Measurements from ENCODE around the gene DLGAP1. TPM values are rescaled to one million over a fixed set of nuclear protein-coding genes. Genes with fewer than 3 reads are reported as not detected.

The DLGAP1 gene
- total and polyA plus RNA-seq, 2 of the 13 experiments (the other 11 are each of a cell fraction or from before 2014, with no cell fraction given) = 0.01 TPM; not detected in 1

DNA sequence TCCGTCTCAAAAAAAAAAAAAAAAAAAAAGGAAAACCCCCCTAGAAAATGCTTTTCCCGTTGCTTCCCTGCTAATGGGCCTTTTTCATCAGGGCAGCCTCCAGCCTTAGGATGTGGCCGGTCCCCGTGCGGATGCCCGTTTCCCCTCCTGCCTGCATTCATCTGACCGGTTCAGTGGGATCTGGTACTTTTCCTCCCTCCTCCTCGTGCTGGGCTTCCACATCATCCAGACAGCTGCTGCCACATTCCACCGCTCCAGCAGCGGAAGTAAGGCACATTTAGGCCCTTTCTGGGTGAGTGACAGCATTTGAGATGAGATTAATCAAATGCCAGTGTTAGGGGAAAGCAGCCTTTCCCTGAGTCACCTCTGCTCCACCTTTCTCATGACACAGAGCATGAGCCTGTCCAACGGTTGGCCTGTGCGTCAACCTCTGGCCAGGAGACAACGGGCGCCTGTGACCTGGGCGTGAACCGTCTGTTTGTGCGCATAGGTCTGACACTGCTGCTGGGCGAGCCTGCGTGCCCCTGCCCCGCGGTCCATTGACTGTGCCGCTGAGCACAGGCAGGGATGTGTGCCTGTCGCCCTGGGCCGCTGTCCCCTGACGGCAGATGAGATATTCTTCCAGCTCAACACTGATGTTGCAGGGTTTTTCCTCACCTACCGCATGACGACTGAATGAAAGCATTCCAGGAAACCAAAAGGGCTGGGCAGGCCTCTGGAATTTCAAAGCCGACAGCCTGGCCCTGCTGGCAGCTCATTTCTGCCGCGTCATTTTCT lies 831.1 kb downstream of the DLGAP1 start (continued):
- TF ChIP-seq PHF8 (CRISPR knock-in tag; IDR thresholded peaks at IDR 0.05) = peak; percentile 57; the same call in 1 of the 2 replicates
- TF ChIP-seq, protein P1, sequence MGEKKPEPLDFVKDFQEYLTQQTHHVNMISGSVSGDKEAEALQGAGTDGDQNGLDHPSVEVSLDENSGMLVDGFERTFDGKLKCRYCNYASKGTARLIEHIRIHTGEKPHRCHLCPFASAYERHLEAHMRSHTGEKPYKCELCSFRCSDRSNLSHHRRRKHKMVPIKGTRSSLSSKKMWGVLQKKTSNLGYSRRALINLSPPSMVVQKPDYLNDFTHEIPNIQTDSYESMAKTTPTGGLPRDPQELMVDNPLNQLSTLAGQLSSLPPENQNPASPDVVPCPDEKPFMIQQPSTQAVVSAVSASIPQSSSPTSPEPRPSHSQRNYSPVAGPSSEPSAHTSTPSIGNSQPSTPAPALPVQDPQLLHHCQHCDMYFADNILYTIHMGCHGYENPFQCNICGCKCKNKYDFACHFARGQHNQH (CRISPR knock-in tag; IDR thresholded peaks at IDR 0.05) = peak; percentile 95
- peak; percentile 77 for TF ChIP-seq ZMYM2 (CRISPR knock-in tag; IDR thresholded peaks at IDR 0.05)
- TF ChIP-seq ZNF451 (CRISPR knock-in tag; IDR thresholded peaks at IDR 0.05) = no peak
- peak; percentile 47; the same call in 1 of the 2 replicates for TF ChIP-seq CCDC6 (CRISPR knock-in tag; IDR thresholded peaks at IDR 0.05)
- no peak for TF ChIP-seq KAT2B (IDR thresholded peaks at IDR 0.05; ENCODE audit: borderline replicate concordance, low read depth, low read length)
- TF ChIP-seq, protein P2, sequence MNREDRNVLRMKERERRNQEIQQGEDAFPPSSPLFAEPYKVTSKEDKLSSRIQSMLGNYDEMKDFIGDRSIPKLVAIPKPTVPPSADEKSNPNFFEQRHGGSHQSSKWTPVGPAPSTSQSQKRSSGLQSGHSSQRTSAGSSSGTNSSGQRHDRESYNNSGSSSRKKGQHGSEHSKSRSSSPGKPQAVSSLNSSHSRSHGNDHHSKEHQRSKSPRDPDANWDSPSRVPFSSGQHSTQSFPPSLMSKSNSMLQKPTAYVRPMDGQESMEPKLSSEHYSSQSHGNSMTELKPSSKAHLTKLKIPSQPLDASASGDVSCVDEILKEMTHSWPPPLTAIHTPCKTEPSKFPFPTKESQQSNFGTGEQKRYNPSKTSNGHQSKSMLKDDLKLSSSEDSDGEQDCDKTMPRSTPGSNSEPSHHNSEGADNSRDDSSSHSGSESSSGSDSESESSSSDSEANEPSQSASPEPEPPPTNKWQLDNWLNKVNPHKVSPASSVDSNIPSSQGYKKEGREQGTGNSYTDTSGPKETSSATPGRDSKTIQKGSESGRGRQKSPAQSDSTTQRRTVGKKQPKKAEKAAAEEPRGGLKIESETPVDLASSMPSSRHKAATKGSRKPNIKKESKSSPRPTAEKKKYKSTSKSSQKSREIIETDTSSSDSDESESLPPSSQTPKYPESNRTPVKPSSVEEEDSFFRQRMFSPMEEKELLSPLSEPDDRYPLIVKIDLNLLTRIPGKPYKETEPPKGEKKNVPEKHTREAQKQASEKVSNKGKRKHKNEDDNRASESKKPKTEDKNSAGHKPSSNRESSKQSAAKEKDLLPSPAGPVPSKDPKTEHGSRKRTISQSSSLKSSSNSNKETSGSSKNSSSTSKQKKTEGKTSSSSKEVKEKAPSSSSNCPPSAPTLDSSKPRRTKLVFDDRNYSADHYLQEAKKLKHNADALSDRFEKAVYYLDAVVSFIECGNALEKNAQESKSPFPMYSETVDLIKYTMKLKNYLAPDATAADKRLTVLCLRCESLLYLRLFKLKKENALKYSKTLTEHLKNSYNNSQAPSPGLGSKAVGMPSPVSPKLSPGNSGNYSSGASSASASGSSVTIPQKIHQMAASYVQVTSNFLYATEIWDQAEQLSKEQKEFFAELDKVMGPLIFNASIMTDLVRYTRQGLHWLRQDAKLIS (CRISPR knock-in tag; IDR thresholded peaks at IDR 0.05) = peak; percentile 97
- no peak for TF ChIP-seq SAFB2 (CRISPR knock-in tag; IDR thresholded peaks at IDR 0.05; ENCODE audit: borderline replicate concordance, low read depth)
- TF ChIP-seq EEA1 (CRISPR knock-in tag; IDR thresholded peaks at IDR 0.05; ENCODE audit: borderline replicate concordance) = no peak
- TF ChIP-seq SALL2 (CRISPR knock-in tag; IDR thresholded peaks at IDR 0.05) = peak; percentile 62
- peak; percentile 37; the same call in 1 of the 2 replicates for TF ChIP-seq ZNF777 (CRISPR knock-in tag; IDR thresholded peaks at IDR 0.05)
- TF ChIP-seq GATA4 (IDR thresholded peaks at IDR 0.05; ENCODE audit: borderline replicate concordance, low read depth) = no peak; the same call in 1 of the 2 replicates
- TF ChIP-seq, protein P3, sequence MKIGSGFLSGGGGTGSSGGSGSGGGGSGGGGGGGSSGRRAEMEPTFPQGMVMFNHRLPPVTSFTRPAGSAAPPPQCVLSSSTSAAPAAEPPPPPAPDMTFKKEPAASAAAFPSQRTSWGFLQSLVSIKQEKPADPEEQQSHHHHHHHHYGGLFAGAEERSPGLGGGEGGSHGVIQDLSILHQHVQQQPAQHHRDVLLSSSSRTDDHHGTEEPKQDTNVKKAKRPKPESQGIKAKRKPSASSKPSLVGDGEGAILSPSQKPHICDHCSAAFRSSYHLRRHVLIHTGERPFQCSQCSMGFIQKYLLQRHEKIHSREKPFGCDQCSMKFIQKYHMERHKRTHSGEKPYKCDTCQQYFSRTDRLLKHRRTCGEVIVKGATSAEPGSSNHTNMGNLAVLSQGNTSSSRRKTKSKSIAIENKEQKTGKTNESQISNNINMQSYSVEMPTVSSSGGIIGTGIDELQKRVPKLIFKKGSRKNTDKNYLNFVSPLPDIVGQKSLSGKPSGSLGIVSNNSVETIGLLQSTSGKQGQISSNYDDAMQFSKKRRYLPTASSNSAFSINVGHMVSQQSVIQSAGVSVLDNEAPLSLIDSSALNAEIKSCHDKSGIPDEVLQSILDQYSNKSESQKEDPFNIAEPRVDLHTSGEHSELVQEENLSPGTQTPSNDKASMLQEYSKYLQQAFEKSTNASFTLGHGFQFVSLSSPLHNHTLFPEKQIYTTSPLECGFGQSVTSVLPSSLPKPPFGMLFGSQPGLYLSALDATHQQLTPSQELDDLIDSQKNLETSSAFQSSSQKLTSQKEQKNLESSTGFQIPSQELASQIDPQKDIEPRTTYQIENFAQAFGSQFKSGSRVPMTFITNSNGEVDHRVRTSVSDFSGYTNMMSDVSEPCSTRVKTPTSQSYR (CRISPR knock-in tag; IDR thresholded peaks at IDR 0.05; ENCODE audit: borderline replicate concordance) = peak; percentile 61; the same call in 1 of the 2 replicates
- no peak for TF ChIP-seq ZNF484 (CRISPR knock-in tag; IDR thresholded peaks at IDR 0.05; ENCODE audit: borderline replicate concordance, low read depth)
- TF ChIP-seq ZBTB7B (CRISPR knock-in tag; IDR thresholded peaks at IDR 0.05) = 0 out of 2 replicates have a peak, but pooled peaks have one; percentile 61
- TF ChIP-seq SP2 (CRISPR knock-in tag; IDR thresholded peaks at IDR 0.05) = no peak
- peak; percentile 87; the same call in 1 of the 2 replicates for TF ChIP-seq NFKBIZ (CRISPR knock-in tag; IDR thresholded peaks at IDR 0.05)
- TF ChIP-seq ZNF430 (CRISPR knock-in tag; IDR thresholded peaks at IDR 0.05) = peak; percentile 75; the same call in 1 of the 2 replicates
- TF ChIP-seq REPIN1 (CRISPR knock-in tag; IDR thresholded peaks at IDR 0.05; ENCODE audit: borderline replicate concordance, low read depth) = peak; percentile 86
- no peak for TF ChIP-seq PRPF4 (IDR thresholded peaks at IDR 0.05; ENCODE audit: low read depth, low read length, poor library complexity, severe bottlenecking)
- TF ChIP-seq MED1 (CRISPR knock-in tag; IDR thresholded peaks at IDR 0.05) = peak; percentile 98
- no peak for TF ChIP-seq RFX1 (IDR thresholded peaks at IDR 0.05)
- TF ChIP-seq SNAPC2 (CRISPR knock-in tag; IDR thresholded peaks at IDR 0.05) = no peak

Measured in HepG2 (cell line).